GM21619 (cell line): Measurements from ENCODE around the gene PRKAG2.

Experiments
- ATAC-seq: cut with Tn5 transposase; IDR thresholded peaks from one replicate; pipeline ENCODE4 v1.9.1; 2021; ENCODE audit not compliant: unreplicated experiment

PRKAG2 gene

DNA sequence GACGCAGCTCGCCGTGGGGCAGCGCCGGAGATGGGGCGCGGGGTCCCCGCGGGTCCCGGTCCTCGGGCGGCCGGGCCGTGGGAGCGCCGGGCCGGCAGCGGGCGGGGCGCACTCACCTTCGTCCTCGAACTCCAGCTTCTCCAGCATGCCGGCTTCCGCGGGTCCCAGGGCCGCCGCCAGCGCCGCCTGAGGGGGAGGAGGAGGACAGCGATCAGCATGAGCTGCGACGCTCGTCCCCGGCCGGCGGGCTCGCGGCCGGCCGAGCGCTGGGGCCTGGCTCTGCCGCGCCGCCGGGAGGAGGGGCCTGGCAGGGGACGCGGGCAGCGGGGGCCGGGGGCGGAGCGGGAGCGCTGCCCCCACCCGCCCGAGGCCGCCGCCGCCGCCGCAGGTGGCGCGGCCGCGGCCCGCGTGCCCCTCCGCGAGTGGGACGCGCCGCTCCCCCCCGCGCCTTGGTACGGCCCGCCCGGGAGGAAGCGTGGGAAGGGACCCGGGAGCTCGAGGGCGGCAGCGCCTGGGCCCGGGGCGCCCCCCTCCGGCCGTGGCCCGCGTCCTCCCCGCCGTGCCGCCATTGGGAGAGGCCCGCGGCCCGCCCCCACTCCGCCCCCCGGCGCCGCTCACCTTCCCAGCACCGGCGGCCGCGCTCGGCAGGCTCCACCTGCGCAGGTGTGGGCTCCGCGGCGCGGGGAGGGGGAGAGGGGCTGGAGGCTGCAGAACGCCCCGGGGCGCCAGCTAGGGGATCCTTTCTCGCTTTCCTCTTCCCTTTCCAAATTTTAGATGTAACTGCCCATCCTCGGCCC is 244.8 kb downstream of the PRKAG2 start:
- ATAC-seq = peak; percentile 63

DNA sequence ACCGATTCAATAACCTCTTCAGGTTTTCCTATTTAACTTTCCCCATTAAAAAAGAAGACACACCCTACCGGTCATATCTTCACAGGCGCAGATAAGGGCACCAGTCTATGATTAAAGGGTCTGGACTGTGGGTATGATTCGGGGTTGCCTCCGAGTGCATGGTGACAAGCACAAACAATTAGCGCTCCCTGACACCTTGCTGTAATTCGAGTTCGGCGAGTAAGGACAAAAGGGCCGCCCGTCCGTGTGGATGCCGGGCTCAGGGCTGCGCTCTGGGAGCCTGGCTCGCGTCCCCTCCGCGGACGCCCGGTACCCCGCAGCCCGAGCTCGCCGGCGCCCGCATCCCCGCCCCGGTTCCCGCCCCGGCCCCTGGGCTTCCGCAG is 245.4 kb downstream of the PRKAG2 start:
- ATAC-seq = peak; percentile 25

DNA sequence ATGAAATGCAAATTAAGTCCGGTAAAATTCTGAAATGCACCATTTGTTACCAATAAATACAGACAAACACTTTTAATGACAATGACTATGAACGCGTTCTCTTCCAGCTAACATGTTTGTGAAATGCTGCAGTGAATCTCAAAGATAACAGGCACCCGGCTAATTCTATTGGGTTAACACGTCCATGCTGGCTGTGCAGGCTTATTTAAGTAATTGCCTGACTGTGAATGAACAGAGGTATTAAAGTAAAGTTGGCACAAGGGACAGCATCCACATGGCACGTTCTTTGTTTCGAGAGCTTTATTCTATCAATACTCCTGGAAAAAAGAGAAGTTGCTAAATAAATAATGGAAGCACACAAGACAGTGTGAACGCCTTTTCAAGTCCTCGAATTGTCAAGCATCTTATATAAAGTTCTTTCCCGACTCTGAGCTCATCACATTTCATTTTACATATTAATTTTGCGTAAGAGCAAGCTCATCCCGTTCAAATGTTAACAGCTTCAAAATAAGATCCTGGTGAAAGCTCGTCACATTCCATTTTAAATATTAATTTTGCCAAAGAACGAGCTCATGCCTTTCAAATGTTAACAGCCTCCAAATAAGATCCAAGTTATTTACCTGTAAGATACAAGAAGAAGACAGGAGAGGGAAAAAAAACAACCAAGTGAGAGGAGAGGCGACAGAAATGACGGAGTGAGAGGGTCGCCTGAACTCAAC is 245.9 kb downstream of the PRKAG2 start:
- no peak for ATAC-seq

DNA sequence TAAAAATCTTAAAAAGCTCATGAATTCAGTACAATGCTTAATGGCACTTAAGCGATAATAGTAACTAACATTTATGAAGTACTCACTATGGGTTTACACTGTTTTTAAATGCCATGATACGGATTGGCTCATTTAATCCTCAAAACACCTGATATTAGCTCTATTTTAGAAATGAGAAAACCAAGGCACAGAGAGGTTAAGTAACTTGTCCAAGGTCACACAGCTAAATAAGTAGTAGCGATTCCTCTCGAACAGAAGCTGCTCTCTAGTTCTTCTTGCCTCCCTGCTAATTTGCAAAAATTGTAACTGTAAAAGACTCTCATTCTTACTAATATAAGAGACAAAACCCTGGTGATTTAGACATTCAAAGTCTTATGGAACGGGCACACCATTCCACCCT is 246.6 kb downstream of the PRKAG2 start:
- no peak for ATAC-seq

DNA sequence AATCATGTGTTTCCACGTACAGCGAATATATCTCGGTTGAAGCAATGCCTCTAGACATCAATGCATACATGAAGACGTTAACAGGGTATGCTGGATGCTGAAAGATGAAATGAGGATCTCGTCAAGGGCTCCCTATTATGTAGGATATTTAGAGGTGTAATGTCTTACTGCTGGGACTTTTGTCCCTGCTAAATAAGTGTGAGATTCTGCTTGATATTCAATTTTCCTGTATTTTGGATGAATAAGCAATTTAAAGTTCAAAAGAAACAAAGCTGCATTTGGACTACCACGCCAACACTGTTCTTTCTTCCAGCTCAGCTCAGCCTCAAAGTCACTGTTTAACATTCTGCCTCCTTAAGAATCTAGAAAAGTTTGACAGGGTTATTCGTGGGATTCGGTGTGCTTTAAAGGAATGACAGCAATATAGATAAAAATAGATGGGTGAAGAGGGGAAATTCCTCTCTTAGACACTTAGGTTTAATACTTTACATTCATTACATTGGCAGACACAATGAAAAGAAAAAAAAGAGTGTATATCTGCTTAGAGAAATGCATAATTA is 247.1 kb downstream of the PRKAG2 start:
- ATAC-seq = no peak

DNA sequence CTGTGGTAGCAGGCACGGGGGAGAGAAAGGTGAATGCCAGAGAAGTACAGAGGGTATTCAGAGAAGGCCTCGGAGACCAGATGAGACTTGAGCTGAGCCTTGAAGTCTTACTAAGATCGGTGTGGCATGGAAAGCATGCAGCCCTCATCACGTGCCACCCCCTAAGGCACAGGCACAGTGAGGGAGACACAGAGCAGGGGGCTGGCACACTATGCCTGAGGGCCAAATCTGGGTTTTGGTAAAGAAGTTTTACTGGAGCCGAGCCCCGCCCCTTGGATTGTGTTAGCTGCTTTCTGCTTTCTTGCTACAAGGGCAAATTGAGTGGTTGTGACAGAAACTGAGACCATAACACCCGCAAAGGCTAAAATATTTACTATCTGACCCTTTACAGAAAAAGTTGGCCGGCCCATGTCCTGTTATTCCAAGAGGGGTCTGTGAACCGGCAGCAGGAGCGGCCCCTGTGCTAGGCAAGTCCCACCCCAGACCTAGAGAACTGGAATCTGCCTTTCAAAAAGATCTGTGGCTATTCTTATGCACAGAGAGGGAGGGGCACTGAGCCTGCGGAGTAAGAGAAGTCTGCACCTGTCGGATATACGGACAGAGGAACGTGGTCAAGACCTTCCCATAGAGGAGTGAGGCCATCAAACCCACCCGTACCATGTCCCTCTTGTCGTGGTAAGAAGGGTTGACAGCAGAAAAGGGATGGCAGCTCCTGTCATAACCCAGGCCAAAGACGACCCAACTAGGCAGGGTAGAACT is 247.9 kb downstream of the PRKAG2 start:
- ATAC-seq = no peak

DNA sequence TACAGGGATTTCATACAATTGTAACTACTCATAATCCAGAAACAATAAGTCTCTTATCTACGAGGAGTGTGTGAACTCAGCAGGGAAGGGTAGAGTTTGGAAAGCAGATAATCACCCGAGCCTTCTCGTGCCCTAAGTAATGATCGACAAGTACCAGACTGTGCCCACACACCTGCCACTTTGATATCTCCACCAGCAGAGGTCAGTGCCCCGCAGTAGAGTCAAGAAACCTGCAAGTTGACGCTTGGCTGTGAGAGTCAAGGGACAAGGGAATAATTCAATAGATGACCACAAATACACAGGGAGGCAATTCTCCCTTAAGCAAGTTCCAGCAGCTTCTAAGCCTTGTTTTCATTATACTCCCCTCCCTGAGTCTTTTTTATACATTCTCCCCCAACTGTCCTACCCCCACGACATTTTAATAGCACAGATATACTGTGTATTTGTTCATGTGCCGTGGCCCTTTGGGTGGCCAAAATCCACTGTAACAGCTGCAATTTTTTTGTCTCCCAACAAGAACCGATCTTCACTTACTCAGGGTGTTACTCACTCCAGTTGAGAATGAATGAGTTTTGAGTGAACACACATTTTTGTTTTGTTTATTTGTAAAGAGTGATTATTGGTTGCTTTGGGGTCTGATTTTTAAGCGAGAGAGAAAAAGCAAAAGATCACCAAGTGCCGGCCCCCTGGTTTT is 250.3 kb downstream of the PRKAG2 start:
- no peak for ATAC-seq

DNA sequence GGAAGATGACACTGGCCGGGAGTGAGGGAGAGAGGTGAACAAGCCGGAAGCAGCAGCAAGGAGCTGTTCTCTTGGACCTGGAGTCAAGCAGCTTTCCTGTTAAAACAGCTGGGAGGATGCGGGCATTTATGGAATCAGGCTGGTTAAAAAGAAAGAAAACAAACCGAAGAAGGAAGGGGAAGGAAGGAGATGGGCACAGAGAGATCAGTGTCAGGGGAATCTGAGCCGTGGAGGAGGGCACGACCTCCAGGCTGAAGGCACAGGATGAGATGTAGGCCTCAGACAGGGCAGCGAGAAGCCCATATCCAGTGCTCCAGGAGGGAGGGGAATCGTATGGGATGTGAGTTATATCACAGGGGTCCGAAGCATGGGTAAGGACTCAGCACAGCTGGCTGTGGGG is 251.3 kb downstream of the PRKAG2 start:
- no peak for ATAC-seq

DNA sequence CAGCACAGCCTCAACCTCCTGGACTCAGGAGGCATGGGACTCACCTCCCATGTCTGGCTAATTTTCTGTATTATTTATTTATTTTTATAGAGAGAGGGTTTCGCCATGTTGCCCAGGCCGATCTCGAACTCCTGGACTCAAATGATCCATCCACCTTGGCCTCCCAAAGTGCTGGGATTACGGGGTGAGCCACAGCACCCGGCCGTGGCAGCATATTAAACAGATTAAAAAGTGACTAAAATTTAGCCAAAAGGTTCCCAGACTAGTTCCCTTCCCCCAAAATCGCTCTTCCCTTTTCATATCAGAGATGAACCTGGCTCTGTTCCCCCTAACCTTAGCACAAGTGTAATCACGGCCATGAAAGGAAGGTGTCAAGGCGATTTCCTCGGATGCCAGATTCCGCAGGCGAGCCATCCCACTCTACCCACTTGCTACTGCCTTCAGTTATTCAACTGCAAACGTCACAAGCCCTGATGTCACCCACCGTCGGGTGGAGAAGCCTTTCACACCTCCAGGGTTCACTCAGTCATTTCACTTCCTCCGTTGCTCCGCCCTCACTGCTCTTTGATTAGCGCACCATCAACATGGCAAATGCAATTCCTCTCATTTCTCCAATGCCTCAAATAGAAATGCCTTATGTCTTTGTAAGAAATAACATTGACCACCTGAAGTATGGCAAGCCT is 252.5 kb downstream of the PRKAG2 start:
- no peak for ATAC-seq

DNA sequence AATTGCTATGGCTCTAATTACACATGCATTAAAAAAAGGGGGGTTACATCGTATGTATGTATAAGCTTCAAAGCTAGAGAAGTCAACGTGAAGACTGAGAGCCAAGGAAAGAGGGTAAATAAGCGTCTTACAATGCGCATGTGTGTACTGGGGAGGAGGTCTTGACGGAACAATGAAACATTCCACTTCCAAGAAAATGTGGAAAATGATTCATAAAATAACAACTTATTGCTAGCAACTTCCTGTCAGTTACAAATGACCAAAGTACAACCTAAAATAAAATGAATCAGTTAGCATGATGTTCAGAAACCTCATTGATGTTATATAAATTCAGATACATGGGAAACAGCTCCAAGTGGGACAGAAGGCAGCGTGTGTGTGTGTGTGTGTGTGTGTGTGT is 253.1 kb downstream of the PRKAG2 start:
- no peak for ATAC-seq

DNA sequence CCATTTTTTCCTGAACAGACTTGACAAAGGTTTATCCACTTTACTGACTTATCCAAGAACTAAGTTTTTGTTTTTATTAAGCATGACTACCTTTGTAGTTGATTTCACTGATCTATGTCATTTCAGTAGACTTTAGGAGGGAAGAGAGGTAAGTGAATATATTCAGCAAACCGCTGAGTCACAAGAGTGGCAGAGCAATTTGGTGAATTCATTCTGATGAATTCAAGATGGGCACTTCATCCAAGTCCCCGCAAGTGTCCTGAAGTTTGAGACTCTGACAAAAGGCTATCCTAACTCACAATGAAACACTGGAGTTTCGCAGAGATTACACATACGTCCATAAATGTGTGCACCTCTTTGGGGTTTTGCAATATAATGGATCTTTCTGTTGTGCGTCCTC is 255.0 kb downstream of the PRKAG2 start:
- no peak for ATAC-seq

DNA sequence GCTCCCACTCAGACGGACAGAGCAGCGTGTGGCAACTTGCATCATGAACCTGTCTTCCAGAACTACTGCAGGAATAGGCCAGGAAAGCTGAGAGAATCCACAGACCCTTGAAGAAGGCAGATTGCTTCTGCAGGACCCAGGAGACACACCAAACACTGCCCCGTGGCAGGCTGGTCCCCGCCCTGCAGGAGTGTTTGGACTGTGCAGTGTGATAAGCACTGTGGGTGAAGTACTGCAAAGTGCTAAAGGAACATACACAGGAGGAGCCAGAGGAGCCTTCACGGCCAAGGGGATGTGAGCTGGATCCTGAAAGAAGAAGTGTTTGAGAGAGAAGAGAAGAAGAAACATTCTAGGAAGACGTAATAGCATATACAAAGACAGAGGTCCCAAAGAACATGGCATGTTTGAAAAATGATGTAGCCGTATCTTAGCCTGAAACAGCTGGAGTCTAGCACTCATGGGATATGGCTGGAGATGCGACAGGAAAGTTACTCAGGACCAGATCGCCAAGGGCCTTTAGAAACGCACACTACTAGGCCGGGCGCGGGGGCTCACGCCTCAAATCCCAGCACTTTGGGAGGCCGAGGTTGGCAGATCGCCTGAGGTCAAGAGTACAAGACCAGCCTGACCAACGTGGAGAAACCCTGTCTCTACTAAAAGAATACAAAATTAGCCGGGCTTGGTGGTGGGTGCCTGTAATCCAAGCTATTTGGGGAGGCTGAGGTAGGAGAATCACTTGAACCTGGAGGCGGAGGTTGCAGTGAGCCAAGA is 260.3 kb downstream of the PRKAG2 start:
- ATAC-seq = no peak

DNA sequence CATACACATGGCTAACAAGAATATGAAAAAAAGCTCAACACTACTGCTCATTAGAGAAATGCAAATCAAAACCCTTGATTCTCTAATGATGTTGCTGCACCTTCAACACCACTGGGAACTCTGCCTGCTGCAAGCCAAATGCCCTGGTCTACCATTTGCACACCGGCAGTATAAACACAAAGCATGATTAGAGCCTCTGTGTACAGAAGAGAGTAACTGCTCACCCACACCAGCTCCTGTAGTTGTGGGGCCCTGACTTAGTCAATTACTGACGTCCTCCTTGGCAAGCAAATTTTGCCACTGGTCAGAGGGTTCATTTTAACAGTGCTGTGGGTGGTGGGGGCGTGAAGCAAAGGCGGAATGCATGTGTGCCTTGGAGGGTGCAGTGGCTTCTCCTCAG is 261.1 kb downstream of the PRKAG2 start:
- no peak for ATAC-seq

DNA sequence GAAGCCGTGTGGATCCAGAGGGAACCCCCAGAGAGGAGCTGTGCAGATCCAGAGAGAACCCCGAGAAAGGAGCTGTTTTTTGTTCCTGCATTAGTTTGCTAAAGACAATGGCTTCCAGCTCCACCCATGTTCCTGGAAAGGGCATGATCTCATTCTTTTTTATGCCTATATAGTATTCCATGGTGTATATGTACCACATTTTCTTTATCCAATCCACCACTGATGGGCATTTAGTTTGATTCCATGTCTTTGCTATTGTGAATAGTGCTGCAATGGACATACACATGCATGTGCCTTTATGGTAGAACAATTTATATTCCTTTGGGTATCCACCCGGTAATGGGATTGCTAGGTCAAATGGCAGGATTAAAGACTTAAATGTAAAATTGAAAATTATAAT is 261.9 kb downstream of the PRKAG2 start:
- ATAC-seq = no peak

DNA sequence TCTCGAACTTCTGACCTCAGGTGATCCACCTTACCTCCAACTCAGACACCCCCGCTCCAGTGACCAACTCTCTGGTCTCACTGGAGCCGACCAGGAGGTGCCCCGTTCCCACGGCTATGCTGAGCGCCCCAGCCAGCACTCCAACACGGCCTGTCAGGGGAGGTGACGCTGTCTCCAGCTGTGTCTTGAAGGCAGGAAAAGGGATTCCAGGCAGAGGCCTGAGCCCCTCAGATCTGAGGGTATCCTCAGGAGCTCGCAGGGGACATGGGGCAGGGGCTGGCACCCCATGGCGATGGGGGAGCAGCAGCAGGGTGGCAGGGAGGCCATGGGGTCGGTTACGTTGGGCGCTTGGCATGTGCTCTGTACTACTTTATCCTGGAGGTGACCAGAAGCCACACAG is 262.9 kb downstream of the PRKAG2 start:
- no peak for ATAC-seq

DNA sequence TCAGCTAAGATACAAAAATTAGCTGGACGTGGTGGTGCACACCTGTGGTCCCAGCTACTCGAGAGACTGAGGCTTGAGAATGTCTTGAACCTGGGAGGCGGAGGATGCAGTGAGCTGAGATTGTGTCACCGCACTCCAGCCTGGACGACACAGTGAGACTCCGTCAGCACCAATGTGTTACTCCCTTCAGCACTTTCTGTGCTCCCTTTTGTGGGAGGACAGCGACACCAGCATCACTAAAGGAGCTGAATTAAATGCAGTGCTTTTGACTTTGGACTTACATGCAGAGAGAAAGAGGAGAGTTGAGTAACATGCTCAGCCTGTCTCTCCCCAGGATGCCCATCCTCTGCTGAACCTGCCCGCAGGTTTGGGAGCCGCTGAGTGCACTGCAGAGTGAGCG is 265.0 kb downstream of the PRKAG2 start:
- ATAC-seq = no peak

DNA sequence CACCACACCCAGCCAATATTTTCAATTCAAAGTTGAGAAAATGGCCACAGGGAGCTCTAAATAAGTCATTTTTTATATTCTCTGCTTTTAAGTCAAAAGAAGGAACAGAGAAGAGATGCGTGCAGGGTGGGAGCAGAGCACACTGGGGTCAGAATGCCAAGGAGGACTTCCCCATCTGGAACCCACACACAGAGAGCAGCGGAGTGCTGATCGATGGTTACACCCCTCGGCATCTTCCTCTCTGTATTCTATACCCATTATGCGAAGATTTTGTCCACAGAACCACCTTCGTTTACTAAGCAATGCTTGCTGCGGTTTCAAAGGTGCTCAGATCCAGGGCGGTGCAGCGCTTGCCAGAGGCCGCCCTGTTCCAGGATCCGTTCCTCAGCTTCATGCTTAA is 265.9 kb downstream of the PRKAG2 start:
- no peak for ATAC-seq

DNA sequence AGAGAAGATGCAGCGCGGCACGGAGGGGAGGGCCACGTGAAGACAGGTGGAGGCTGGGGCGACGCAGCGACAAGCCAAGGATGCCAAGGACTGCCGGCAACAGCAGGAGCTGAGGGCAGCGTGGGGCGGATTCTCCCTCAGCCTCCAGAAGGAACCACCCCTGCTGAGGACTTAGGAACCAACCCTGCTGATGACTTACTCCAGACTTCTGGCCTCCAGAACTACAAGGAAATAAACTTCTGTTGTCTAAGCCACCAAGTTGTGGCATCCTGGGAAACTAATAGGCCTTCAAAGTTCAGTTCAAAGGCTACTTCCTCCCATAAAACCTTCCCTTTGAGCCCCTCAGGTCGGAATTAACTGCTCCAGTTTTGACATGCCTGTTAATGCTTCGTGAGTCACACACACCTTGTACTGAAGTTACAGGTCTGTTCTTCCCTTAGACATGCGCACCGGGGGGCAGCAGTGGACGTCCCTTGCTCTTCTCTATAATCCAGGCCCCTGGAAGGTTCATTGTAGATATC is 268.8 kb downstream of the PRKAG2 start:
- no peak for ATAC-seq

DNA sequence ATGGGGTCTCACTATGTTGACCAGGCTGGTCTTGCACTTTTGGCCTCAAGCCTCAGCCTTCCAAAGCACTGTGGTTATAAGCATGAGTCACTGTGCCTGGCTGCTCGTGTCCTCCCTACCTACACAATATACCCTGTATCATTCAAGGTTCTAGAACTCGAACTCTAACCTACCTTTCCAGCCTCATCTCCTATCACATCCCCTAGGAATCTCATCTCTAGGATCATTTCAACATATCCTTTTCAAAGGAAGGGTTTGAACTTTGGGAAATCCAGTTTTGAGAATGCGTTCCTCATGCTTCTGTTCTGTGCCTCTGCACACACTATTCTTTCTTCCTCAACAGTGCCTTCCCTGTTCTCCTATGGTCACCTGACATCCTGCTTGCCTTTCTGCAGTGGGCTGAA is 269.4 kb downstream of the PRKAG2 start:
- no peak for ATAC-seq
